Measurements from ENCODE around the gene EFHC2. TPM values are rescaled to one million over a fixed set of nuclear protein-coding genes. Genes with fewer than 3 reads are reported as not detected.

Gene EFHC2
- total RNA-seq, 4 donors from 2014 or later: 4.7 to 8.6 (median 5.9) TPM

DNA sequence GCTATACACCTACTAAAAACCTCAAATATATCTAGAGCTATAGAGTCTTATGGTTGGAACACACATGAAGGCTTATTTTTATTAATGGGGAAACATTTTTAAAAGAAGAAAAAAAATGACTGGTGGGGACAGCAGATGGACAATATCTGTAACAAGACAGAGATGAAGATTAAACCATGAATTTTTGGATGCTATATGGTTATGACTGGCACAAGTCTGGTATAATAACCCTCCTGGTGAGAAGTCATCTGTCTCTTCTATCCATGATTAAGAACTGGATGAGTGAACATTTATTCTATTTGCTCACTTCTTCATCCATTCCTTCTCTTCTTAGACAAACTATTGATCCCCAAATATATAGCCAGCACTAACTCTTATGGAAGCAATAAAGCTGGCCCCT is 104.4 kb downstream of the EFHC2 start:
- Histone ChIP-seq H3K27ac (no peak overlapping the region), H3K27me3 (no peaks in the 10 kb centered on the region), H3K4me3 (replicated peaks in 1 of 3) (no peak overlapping the region), H3K9me3 (no peaks in the 10 kb centered on the region), H3K4me1 (no peaks in the 10 kb centered on the region), H3K36me3 (no peaks in the 10 kb centered on the region)
- DNase-seq: no peak
- TF ChIP-seq, protein P1, sequence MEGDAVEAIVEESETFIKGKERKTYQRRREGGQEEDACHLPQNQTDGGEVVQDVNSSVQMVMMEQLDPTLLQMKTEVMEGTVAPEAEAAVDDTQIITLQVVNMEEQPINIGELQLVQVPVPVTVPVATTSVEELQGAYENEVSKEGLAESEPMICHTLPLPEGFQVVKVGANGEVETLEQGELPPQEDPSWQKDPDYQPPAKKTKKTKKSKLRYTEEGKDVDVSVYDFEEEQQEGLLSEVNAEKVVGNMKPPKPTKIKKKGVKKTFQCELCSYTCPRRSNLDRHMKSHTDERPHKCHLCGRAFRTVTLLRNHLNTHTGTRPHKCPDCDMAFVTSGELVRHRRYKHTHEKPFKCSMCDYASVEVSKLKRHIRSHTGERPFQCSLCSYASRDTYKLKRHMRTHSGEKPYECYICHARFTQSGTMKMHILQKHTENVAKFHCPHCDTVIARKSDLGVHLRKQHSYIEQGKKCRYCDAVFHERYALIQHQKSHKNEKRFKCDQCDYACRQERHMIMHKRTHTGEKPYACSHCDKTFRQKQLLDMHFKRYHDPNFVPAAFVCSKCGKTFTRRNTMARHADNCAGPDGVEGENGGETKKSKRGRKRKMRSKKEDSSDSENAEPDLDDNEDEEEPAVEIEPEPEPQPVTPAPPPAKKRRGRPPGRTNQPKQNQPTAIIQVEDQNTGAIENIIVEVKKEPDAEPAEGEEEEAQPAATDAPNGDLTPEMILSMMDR (IDR thresholded peaks at IDR 0.05): no peak
- no peak for TF ChIP-seq POLR2A (IDR thresholded peaks at IDR 0.05)
- intact Hi-C loops (cut with DNase I): no loop called here

DNA sequence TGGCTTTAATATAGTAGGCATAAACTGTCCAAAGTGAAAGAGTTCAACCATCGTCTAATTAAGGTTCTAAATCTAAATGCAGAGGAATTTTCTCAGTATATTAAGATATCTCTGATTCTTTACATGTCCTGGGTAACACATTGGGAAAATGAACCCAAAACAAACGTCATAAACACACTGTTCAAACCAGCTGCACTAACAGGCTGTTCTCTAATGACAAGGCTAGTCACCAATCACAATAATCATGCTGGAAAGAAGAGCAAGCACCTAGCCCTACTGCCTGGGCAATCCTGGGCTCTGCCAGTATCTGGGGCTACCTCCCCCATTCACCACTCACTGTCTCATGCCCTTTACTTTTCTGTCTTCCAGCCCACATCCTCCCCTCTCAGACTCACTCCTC is 107.9 kb downstream of the EFHC2 start:
- H3K9me3 ChIP-seq: no peaks in the 10 kb centered on the region
- 80 to 89% methylated on average over 2 of the region's 2 CpGs for WGBS, 2 donors
- H3K36me3 ChIP-seq: no peaks in the 10 kb centered on the region
- no peak for TF ChIP-seq POLR2A (IDR thresholded peaks at IDR 0.05)
- TF ChIP-seq, protein P1 (IDR thresholded peaks at IDR 0.05): no peak
- no peak for DNase-seq
- H3K27me3 ChIP-seq: no peaks in the 10 kb centered on the region
- no peak overlapping the region for H3K27ac ChIP-seq
- no peaks in the 10 kb centered on the region for H3K4me1 ChIP-seq
- no peak overlapping the region for H3K4me3 ChIP-seq (replicated peaks in 1 of 3)
- intact Hi-C loops (cut with DNase I): no loop called here

DNA sequence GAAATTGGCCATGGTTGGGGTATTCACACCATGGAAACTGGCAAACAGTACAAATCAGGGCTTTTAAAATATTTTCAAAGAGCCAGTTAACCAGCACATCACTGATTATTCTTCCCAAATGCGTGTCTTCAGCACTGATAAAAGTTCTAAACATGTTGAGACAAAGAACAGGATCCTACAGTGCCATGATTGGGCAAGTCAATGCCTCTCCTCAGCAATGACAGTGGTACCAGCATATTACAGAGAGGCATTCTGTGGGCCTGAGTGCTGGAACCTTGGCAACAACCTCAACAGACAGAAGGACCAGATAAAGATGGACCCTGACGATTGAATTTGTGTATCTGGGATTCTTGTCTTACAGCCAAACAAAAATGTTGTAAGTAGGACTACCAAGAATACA is 108.9 kb downstream of the EFHC2 start:
- H3K4me1 ChIP-seq: no peaks in the 10 kb centered on the region
- DNase-seq: no peak
- no peaks in the 10 kb centered on the region for H3K27me3 ChIP-seq
- 86% methylated on average over 2 of the region's 2 CpGs for WGBS, 2 donors
- intact Hi-C loops (cut with DNase I): no loop called here
- H3K4me3 ChIP-seq (replicated peaks in 1 of 3): no peak overlapping the region
- no peaks in the 10 kb centered on the region for H3K9me3 ChIP-seq
- H3K36me3 ChIP-seq: no peaks in the 10 kb centered on the region
- no peak for TF ChIP-seq POLR2A (IDR thresholded peaks at IDR 0.05)
- TF ChIP-seq, protein P1 (IDR thresholded peaks at IDR 0.05): no peak
- H3K27ac ChIP-seq: no peak overlapping the region

DNA sequence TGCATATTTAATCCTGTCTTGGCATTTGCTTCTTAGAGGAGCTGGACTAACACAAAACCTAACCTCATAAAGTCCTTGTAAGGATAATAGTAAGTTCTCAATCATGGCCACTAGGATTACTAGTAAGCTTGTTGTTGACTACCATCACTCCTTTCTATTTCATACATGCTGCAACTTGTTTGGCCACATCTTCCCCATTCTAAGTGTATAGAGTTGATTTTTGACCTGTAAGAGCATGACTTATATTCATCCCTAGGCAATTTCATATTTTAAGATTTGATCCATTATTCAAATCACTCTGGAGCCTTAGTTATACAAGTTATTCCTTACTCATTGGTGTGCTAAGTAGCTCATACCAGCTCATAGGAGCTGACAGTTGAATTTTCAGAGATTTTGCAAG is 109.4 kb downstream of the EFHC2 start:
- Histone ChIP-seq H3K27me3 (no peaks in the 10 kb centered on the region), H3K9me3 (no peaks in the 10 kb centered on the region), H3K4me3 (replicated peaks in 1 of 3) (no peak overlapping the region), H3K27ac (no peak overlapping the region), H3K36me3 (no peaks in the 10 kb centered on the region), H3K4me1 (no peaks in the 10 kb centered on the region)
- intact Hi-C loops (cut with DNase I): no loop called here
- TF ChIP-seq, protein P1 (IDR thresholded peaks at IDR 0.05): no peak
- TF ChIP-seq POLR2A (IDR thresholded peaks at IDR 0.05): no peak
- DNase-seq: no peak

DNA sequence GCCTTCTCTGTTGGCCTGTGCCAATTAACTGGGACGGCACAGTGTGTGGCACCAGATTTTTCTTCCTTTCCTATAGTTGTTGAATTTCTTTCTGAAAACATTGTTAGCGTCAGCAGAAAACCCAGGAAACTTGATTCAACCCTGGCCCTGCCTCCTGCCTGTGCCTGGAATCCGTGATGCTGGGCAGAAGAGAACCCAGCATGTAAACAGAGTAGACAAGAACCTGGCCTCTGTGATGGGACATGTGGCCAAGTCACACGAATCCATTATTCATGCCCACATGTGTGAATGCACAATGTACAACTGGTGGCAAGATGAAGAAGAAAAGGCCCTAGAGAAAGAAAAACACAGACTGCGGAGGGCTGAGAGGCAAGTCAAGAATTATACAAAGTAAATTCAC is 111.4 kb downstream of the EFHC2 start:
- TF ChIP-seq, protein P1 (IDR thresholded peaks at IDR 0.05): no peak
- no peak for TF ChIP-seq POLR2A (IDR thresholded peaks at IDR 0.05)
- no peak for DNase-seq
- Histone ChIP-seq H3K9me3 (no peaks in the 10 kb centered on the region), H3K27me3 (no peaks in the 10 kb centered on the region), H3K4me1 (no peaks in the 10 kb centered on the region), H3K36me3 (no peaks in the 10 kb centered on the region), H3K4me3 (replicated peaks in 1 of 3) (no peak overlapping the region), H3K27ac (no peak overlapping the region)
- WGBS, 2 donors: 90 to 92% methylated on average over 5 of the region's 5 CpGs
- intact Hi-C loops (cut with DNase I): no loop called here

All from thyroid gland (tissue), 4 donors.